ENCODE measurements around the gene STK24.

Gene STK24

GRCh38 chr13:98556968-98557631 lies 19.8 kb downstream of the STK24 start:
- no peak for DNase-seq
- no peaks in the 10 kb centered on the region for H3K27me3 ChIP-seq (replicated peaks)
- peaks cover 4% of the 10 kb centered on the region for H3K36me3 ChIP-seq (replicated peaks)
- no peak overlapping the region for H3K27ac ChIP-seq
- in situ Hi-C loops (cut with HindIII; ENCODE audit: low pct_ligation_motif_present, low sequenced_read_pairs), result no loop called here
- no peak overlapping the region for H3K4me3 ChIP-seq (ENCODE audit: low read depth, low read length)
- TF ChIP-seq, protein P1, sequence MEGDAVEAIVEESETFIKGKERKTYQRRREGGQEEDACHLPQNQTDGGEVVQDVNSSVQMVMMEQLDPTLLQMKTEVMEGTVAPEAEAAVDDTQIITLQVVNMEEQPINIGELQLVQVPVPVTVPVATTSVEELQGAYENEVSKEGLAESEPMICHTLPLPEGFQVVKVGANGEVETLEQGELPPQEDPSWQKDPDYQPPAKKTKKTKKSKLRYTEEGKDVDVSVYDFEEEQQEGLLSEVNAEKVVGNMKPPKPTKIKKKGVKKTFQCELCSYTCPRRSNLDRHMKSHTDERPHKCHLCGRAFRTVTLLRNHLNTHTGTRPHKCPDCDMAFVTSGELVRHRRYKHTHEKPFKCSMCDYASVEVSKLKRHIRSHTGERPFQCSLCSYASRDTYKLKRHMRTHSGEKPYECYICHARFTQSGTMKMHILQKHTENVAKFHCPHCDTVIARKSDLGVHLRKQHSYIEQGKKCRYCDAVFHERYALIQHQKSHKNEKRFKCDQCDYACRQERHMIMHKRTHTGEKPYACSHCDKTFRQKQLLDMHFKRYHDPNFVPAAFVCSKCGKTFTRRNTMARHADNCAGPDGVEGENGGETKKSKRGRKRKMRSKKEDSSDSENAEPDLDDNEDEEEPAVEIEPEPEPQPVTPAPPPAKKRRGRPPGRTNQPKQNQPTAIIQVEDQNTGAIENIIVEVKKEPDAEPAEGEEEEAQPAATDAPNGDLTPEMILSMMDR (IDR thresholded peaks at IDR 0.05; ENCODE audit: low read depth, low read length, missing control alignments), result peak; percentile 17

DNA sequence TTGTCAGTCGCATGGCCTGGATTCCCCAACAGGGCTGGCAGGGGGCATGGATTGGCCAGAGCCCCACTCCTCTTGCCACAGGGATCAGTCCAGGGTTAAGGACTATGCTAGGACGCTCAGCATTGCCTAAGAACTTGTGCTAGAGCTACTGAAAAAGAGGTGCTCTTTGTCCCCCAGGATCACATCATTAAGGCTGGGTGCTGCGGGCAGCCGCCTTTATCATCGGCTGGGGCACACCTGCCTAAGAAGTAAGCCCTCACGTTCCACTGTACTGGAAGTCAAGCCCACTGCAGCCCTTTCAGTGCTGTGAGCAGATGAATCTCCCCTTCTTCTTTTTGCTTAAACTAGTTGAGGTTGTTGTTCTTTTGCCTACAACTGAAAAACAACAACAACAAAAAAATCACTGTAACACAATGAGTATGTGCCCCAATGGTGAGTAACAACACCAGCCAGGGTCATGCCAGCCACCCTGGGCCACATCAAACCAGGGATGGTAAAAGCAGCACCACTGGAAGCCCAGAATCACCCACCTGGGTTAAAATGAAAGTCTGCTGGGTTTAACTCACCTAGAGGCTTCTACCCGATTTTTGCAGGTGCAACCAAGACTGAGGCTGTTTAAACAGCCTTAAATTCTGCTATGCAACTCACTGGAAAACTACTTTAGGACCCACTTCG lies 20.6 kb downstream of the STK24 start:
- DNase-seq, result no peak
- in situ Hi-C loops (cut with HindIII; ENCODE audit: low pct_ligation_motif_present, low sequenced_read_pairs), result no loop called here
- peaks cover 6% of the 10 kb centered on the region for H3K36me3 ChIP-seq (replicated peaks)
- no peak overlapping the region for H3K27ac ChIP-seq
- H3K4me3 ChIP-seq (ENCODE audit: low read depth, low read length), result no peak overlapping the region
- no peaks in the 10 kb centered on the region for H3K27me3 ChIP-seq (replicated peaks)
- TF ChIP-seq, protein P1 (IDR thresholded peaks at IDR 0.05; ENCODE audit: low read depth, low read length, missing control alignments), result no peak

GRCh38 chr13:98549728-98550317 lies 27.1 kb downstream of the STK24 start:
- TF ChIP-seq, protein P1 (IDR thresholded peaks at IDR 0.05; ENCODE audit: low read depth, low read length, missing control alignments), result no peak
- Histone ChIP-seq H3K27me3 (replicated peaks) (no peaks in the 10 kb centered on the region), H3K4me3 (ENCODE audit: low read depth, low read length) (no peak overlapping the region), H3K27ac (no peak overlapping the region), H3K36me3 (replicated peaks) (peaks cover 2% of the 10 kb centered on the region)
- DNase-seq, result no peak
- in situ Hi-C loops (cut with HindIII; ENCODE audit: low pct_ligation_motif_present, low sequenced_read_pairs), result no loop called here

- H3K27me3 ChIP-seq (replicated peaks), result no peaks in the 10 kb centered on the region
- H3K27ac ChIP-seq, result peak overlapping the region; percentile 66
- H3K4me3 ChIP-seq (ENCODE audit: low read depth, low read length), result no peak overlapping the region
- in situ Hi-C loops (cut with HindIII; ENCODE audit: low pct_ligation_motif_present, low sequenced_read_pairs), result no loop called here
- DNase-seq, result peak; percentile 71
- TF ChIP-seq, protein P1 (IDR thresholded peaks at IDR 0.05; ENCODE audit: low read depth, low read length, missing control alignments), result no peak
- peaks cover 2% of the 10 kb centered on the region for H3K36me3 ChIP-seq (replicated peaks)
These were observed 27.7 kb downstream of the STK24 start for GRCh38 chr13:98549006-98549727.

DNA sequence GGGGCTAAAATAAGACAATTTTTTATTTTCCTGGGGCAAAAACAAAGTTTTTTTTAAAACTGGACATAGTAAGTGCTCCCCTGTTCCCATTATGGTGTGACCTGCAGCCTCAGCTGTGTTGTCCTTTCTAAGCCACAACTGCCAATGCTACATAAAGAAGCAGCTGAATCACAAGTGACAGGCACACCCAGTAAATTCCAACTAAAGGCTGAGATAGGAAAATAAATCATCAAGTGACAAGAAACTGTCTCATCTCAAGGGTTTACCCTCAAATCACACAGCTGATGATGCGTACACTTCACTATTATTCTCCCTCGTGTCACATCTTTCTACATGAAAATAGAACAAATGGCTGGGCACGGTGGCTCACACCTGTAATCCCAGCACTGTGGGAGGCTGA lies 28.7 kb downstream of the STK24 start:
- no peak for DNase-seq
- Histone ChIP-seq H3K4me3 (ENCODE audit: low read depth, low read length) (no peak overlapping the region), H3K27me3 (replicated peaks) (no peaks in the 10 kb centered on the region), H3K27ac (peak overlapping the region; percentile 66), H3K36me3 (replicated peaks) (peaks cover 2% of the 10 kb centered on the region)
- TF ChIP-seq, protein P1 (IDR thresholded peaks at IDR 0.05; ENCODE audit: low read depth, low read length, missing control alignments), result no peak
- in situ Hi-C loops (cut with HindIII; ENCODE audit: low pct_ligation_motif_present, low sequenced_read_pairs), result no loop called here
